ENCODE data around the gene SUPT4H1. TPM values are rescaled to one million over a fixed set of nuclear protein-coding genes. Genes with fewer than 3 reads are reported as not detected.

Gene SUPT4H1
- total RNA-seq, 1 donor from 2014 or later: 150 TPM

- no peak overlapping the region for H3K4me3 Mint-ChIP-seq (ENCODE audit: unreplicated experiment)
- no peaks in the 10 kb centered on the region for H3K9me3 Mint-ChIP-seq (ENCODE audit: unreplicated experiment)
- no peak overlapping the region for H3K27ac Mint-ChIP-seq (ENCODE audit: unreplicated experiment)
- H3K27me3 Mint-ChIP-seq (ENCODE audit: unreplicated experiment): peaks cover 32% of the 10 kb centered on the region
- H3K4me1 Mint-ChIP-seq (ENCODE audit: unreplicated experiment): peaks cover 6% of the 10 kb centered on the region
- no peak for TF ChIP-seq CTCF (IDR thresholded peaks at IDR 0.05; ENCODE audit: unreplicated experiment)
- DNase-seq (ENCODE audit: low spot score): no peak
- no peaks in the 10 kb centered on the region for H3K36me3 Mint-ChIP-seq (ENCODE audit: low read depth, unreplicated experiment)
Observed at GRCh38 chr17:58322581-58323185, 29.3 kb downstream of the SUPT4H1 start.

DNA sequence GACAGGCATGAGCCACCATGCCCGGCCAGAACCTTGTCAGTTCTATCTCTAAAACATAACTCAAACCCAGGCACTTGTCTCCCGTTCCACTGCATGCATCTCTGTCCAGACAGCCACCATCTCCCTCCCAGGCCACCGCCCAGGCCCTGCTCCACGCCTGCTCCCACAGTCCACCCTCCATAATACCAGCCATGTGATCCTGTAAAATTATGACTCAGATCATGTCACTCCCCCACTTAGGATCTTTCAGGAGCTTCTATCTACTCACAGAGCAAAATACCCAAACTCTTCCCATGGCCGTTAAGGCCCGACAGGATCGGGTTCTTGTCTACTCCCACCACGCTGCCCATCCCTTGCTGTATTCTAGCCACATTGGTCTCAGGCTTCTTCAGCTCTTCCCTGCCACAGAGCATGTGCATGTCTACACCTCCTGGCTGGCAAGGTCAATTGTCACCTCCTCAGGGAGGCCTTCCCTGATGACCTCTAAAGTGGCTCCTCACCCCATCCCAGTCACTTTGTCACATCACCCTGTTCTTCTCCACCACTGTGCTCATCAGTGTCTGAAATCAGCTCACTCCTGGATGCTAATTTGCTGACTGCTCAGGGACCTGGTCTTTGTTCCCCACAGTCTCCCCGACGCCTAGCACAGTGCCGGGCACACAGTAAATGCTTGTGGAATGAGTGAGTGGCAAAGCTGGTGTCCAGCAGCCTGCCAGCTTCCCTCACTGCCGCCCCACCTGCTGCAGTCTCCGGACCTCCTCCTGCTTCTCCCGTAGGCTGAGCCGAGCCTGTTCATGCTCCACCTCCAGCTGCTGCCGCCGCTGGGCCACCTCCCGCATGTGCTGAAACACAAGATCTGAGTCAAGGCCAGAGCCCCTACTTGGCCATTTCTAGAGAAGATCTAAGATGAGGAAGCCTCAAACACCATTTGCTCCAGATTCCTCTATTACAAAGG is 30.2 kb downstream of the SUPT4H1 start:
- peak overlapping the region; percentile 17 for H3K27ac Mint-ChIP-seq (ENCODE audit: unreplicated experiment)
- H3K36me3 Mint-ChIP-seq (ENCODE audit: low read depth, unreplicated experiment): no peaks in the 10 kb centered on the region
- no peaks in the 10 kb centered on the region for H3K9me3 Mint-ChIP-seq (ENCODE audit: unreplicated experiment)
- H3K27me3 Mint-ChIP-seq (ENCODE audit: unreplicated experiment): peaks cover 28% of the 10 kb centered on the region
- TF ChIP-seq CTCF (IDR thresholded peaks at IDR 0.05; ENCODE audit: unreplicated experiment): no peak
- H3K4me3 Mint-ChIP-seq (ENCODE audit: unreplicated experiment): no peak overlapping the region
- H3K4me1 Mint-ChIP-seq (ENCODE audit: unreplicated experiment): peaks cover 6% of the 10 kb centered on the region
- no peak for DNase-seq (ENCODE audit: low spot score)

DNA sequence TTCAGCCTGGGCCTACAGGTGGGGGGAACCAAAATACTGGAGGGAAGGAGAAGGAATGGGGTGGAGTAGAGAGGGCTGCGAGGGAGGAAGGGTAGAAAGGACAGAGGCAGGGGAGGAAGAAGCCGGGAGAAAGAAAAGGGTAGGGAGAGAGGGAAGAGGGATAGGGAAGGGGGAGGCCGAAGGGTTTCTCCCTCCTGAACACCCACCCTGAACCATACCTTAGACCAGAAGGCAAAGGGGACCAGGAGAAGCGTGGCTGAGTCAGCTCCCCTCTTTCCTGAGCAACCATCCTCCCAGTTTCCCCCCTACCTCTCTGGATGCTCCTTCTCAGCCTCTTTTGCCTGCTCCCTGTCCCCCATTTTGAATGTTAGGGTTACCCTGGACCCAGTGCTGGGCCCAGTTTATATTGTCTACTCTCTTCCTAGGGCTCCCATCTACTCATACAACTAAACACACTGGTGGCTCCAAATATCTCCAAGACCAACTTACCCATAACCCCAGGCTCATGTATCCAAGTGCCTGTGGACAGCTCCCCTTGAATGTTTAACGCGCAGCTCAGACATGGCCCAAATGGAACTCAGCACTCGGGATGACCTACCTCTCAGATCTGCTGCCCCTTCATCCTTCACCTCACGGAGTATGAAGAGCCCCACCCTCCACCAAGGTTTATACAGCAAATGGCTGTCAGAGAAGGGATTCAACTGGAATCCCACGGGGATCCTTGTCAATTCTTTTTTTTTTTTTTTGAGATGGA is 31.3 kb downstream of the SUPT4H1 start:
- no peak overlapping the region for H3K27ac Mint-ChIP-seq (ENCODE audit: unreplicated experiment)
- no peaks in the 10 kb centered on the region for H3K9me3 Mint-ChIP-seq (ENCODE audit: unreplicated experiment)
- no peak for TF ChIP-seq CTCF (IDR thresholded peaks at IDR 0.05; ENCODE audit: unreplicated experiment)
- DNase-seq (ENCODE audit: low spot score): no peak
- H3K27me3 Mint-ChIP-seq (ENCODE audit: unreplicated experiment): peaks cover 21% of the 10 kb centered on the region
- H3K36me3 Mint-ChIP-seq (ENCODE audit: low read depth, unreplicated experiment): no peaks in the 10 kb centered on the region
- no peaks in the 10 kb centered on the region for H3K4me1 Mint-ChIP-seq (ENCODE audit: unreplicated experiment)
- no peak overlapping the region for H3K4me3 Mint-ChIP-seq (ENCODE audit: unreplicated experiment)

GRCh38 chr17:58320163-58320558 is 31.8 kb downstream of the SUPT4H1 start:
- no peak for TF ChIP-seq CTCF (IDR thresholded peaks at IDR 0.05; ENCODE audit: unreplicated experiment)
- H3K36me3 Mint-ChIP-seq (ENCODE audit: low read depth, unreplicated experiment): no peaks in the 10 kb centered on the region

More at GRCh38 chr17:58320163-58320558, 31.8 kb downstream of the SUPT4H1 start:
- no peaks in the 10 kb centered on the region for H3K9me3 Mint-ChIP-seq (ENCODE audit: unreplicated experiment)
- no peaks in the 10 kb centered on the region for H3K4me1 Mint-ChIP-seq (ENCODE audit: unreplicated experiment)
- H3K27ac Mint-ChIP-seq (ENCODE audit: unreplicated experiment): no peak overlapping the region
- peaks cover 16% of the 10 kb centered on the region for H3K27me3 Mint-ChIP-seq (ENCODE audit: unreplicated experiment)
- H3K4me3 Mint-ChIP-seq (ENCODE audit: unreplicated experiment): no peak overlapping the region
- DNase-seq (ENCODE audit: low spot score): no peak
